ENCODE data around the gene MUC13.

MUC13 gene

GRCh38 chr3:124934577-124934976 lies at the start of gene MUC13:
TSS of gene MUC13 (minus strand) at chr3:124934751. CDS start at chr3:124934712, 39 bp downstream.
- no peak for TF ChIP-seq CTCF (IDR thresholded peaks at IDR 0.05; ENCODE audit: low read depth, low read length, missing control alignments)
- DNase-seq, result no peak
- Histone ChIP-seq H3K36me3 (replicated peaks) (no peaks in the 10 kb centered on the region), H3K27ac (no peak within 1 kb of the TSS), H3K27me3 (replicated peaks) (no peaks in the 10 kb centered on the region), H3K4me3 (ENCODE audit: low read depth, low read length) (no peak within 1 kb of the TSS)
- in situ Hi-C loops (cut with HindIII; ENCODE audit: low pct_ligation_motif_present, low sequenced_read_pairs), result no loop called here

- Histone ChIP-seq H3K36me3 (replicated peaks) (peaks cover 23% of the 10 kb centered on the region), H3K27ac (no peak overlapping the region), H3K4me3 (ENCODE audit: low read depth, low read length) (no peak overlapping the region), H3K27me3 (replicated peaks) (no peaks in the 10 kb centered on the region)
- in situ Hi-C loops (cut with HindIII; ENCODE audit: low pct_ligation_motif_present, low sequenced_read_pairs), result no loop called here
- DNase-seq, result no peak
- TF ChIP-seq CTCF (IDR thresholded peaks at IDR 0.05; ENCODE audit: low read depth, low read length, missing control alignments), result no peak
Measured at GRCh38 chr3:124982855-124983254, 48.3 kb upstream of the MUC13 start.

GRCh38 chr3:124981472-124981871 lies 46.9 kb upstream of the MUC13 start:
- Histone ChIP-seq H3K27me3 (replicated peaks) (no peaks in the 10 kb centered on the region), H3K27ac (no peak overlapping the region), H3K4me3 (ENCODE audit: low read depth, low read length) (no peak overlapping the region), H3K36me3 (replicated peaks) (peaks cover 31% of the 10 kb centered on the region)
- DNase-seq, result no peak
- in situ Hi-C loops (cut with HindIII; ENCODE audit: low pct_ligation_motif_present, low sequenced_read_pairs), result no loop called here
- TF ChIP-seq CTCF (IDR thresholded peaks at IDR 0.05; ENCODE audit: low read depth, low read length, missing control alignments), result no peak

GRCh38 chr3:124978627-124979026 lies 44.1 kb upstream of the MUC13 start:
- Histone ChIP-seq H3K36me3 (replicated peaks) (peaks cover 36% of the 10 kb centered on the region), H3K27me3 (replicated peaks) (no peaks in the 10 kb centered on the region), H3K4me3 (ENCODE audit: low read depth, low read length) (no peak overlapping the region), H3K27ac (no peak overlapping the region)
- TF ChIP-seq CTCF (IDR thresholded peaks at IDR 0.05; ENCODE audit: low read depth, low read length, missing control alignments), result no peak
- in situ Hi-C loops (cut with HindIII; ENCODE audit: low pct_ligation_motif_present, low sequenced_read_pairs), result no loop called here
- DNase-seq, result no peak

GRCh38 chr3:124976383-124976782 lies 41.8 kb upstream of the MUC13 start:
- Histone ChIP-seq H3K27ac (no peak overlapping the region), H3K36me3 (replicated peaks) (peaks cover 41% of the 10 kb centered on the region), H3K4me3 (ENCODE audit: low read depth, low read length) (no peak overlapping the region), H3K27me3 (replicated peaks) (no peaks in the 10 kb centered on the region)
- in situ Hi-C loops (cut with HindIII; ENCODE audit: low pct_ligation_motif_present, low sequenced_read_pairs), result no loop called here
- no peak for DNase-seq
- TF ChIP-seq CTCF (IDR thresholded peaks at IDR 0.05; ENCODE audit: low read depth, low read length, missing control alignments), result no peak

GRCh38 chr3:124974691-124975090 lies 40.1 kb upstream of the MUC13 start:
- in situ Hi-C loops (cut with HindIII; ENCODE audit: low pct_ligation_motif_present, low sequenced_read_pairs), result no loop called here
- Histone ChIP-seq H3K27ac (no peak overlapping the region), H3K27me3 (replicated peaks) (no peaks in the 10 kb centered on the region), H3K4me3 (ENCODE audit: low read depth, low read length) (no peak overlapping the region), H3K36me3 (replicated peaks) (peaks cover 47% of the 10 kb centered on the region)
- TF ChIP-seq CTCF (IDR thresholded peaks at IDR 0.05; ENCODE audit: low read depth, low read length, missing control alignments), result no peak
- DNase-seq, result no peak
